ENCODE data around the gene IGSF21. TPM values are rescaled to one million over a fixed set of nuclear protein-coding genes. Genes with fewer than 3 reads are reported as not detected.

Gene IGSF21
- total RNA-seq, 5 donors from 2014 or later (not counting 1 experiment from before 2014, with no cell fraction given): not detected

- no peak overlapping the region for H3K27ac Mint-ChIP-seq
- Histone ChIP-seq H3K9me3 (no peaks in the 10 kb centered on the region), H3K27me3 (replicated peaks in 1 of 2; ENCODE audit: control insufficient read depth in 2 of 2, extremely low read depth in 1 of 2, insufficient read depth in 2 of 2, low read length in 1 of 2) (peaks cover 24 to 75% of the 10 kb centered on the region in 2 experiments), H3K36me3 (ENCODE audit: control insufficient read depth in 2 of 2, extremely low read depth in 1 of 2, insufficient read depth in 1 of 2, low read length in 1 of 2) (no peaks in the 10 kb centered on the region), H3K4me3 (ENCODE audit: control insufficient read depth in 1 of 2, extremely low read depth in 1 of 2, low read length in 1 of 2) (no peak overlapping the region), H3K27ac (ENCODE audit: low read length) (no peak overlapping the region), H3K4me1 (ENCODE audit: control insufficient read depth in 1 of 2, extremely low read depth in 1 of 2, insufficient read depth in 2 of 2, low read length in 2 of 2) (peaks cover 0 to 13% of the 10 kb centered on the region in 2 experiments)
- ChIA-PET POLR2A (no interaction called here), CTCF (no interaction called here)
- WGBS (ENCODE audit: insufficient coverage): 5% methylated on average over 56 of the region's 60 CpGs
- DNase-seq (no peak), ATAC-seq (replicated peaks in 1 of 4) (no peak)
- no peaks in the 10 kb centered on the region for H3K9me3 Mint-ChIP-seq
- H3K27me3 Mint-ChIP-seq: peaks cover 57 to 80% of the 10 kb centered on the region in 2 donors
- no peaks in the 10 kb centered on the region for H3K36me3 Mint-ChIP-seq
- peaks cover 10 to 19% (median 15%) of the 10 kb centered on the region in 3 donors for H3K4me1 Mint-ChIP-seq
- H3K4me3 Mint-ChIP-seq: peak overlapping the region in 1 of 3 donors; percentile 52
Measured at GRCh38 chr1:18109756-18110597, 2.4 kb downstream of the IGSF21 start.

- ATAC-seq (replicated peaks in 1 of 4) (no peak), DNase-seq (no peak)
- Mint-ChIP-seq H3K9me3 (no peaks in the 10 kb centered on the region), H3K4me3 (peak overlapping the region in 1 of 3 donors; percentile 52), H3K4me1 (peaks cover 10 to 19% (median 15%) of the 10 kb centered on the region in 3 donors), H3K36me3 (no peaks in the 10 kb centered on the region), H3K27me3 (peaks cover 63 to 80% of the 10 kb centered on the region in 2 donors), H3K27ac (no peak overlapping the region)
- Histone ChIP-seq H3K27ac (ENCODE audit: low read length) (no peak overlapping the region), H3K36me3 (ENCODE audit: control insufficient read depth in 2 of 2, extremely low read depth in 1 of 2, insufficient read depth in 1 of 2, low read length in 1 of 2) (no peaks in the 10 kb centered on the region), H3K9me3 (no peaks in the 10 kb centered on the region), H3K27me3 (replicated peaks in 1 of 2; ENCODE audit: control insufficient read depth in 2 of 2, extremely low read depth in 1 of 2, insufficient read depth in 2 of 2, low read length in 1 of 2) (peaks cover 24 to 74% of the 10 kb centered on the region in 2 experiments), H3K4me3 (ENCODE audit: control insufficient read depth in 1 of 2, extremely low read depth in 1 of 2, low read length in 1 of 2) (no peak overlapping the region), H3K4me1 (ENCODE audit: control insufficient read depth in 1 of 2, extremely low read depth in 1 of 2, insufficient read depth in 2 of 2, low read length in 2 of 2) (peaks cover 0 to 13% of the 10 kb centered on the region in 2 experiments)
- WGBS (ENCODE audit: insufficient coverage): 4% methylated on average over 13 of the region's 17 CpGs
- CTCF ChIA-PET: no interaction called here
- POLR2A ChIA-PET: no interaction called here
Measured at GRCh38 chr1:18110598-18110939, 3.0 kb downstream of the IGSF21 start.

GRCh38 chr1:18110968-18111367 is 3.4 kb downstream of the IGSF21 start:
- ATAC-seq (replicated peaks in 1 of 4) (no peak), DNase-seq (no peak)
- Mint-ChIP-seq H3K9me3 (no peaks in the 10 kb centered on the region), H3K4me3 (peak overlapping the region in 2 of 3 donors; percentile 17 to 30), H3K4me1 (peaks cover 10 to 19% (median 15%) of the 10 kb centered on the region in 3 donors), H3K27me3 (peaks cover 64 to 78% of the 10 kb centered on the region in 2 donors), H3K27ac (no peak overlapping the region), H3K36me3 (no peaks in the 10 kb centered on the region)
- ChIA-PET CTCF (no interaction called here), POLR2A (no interaction called here)
- no peak overlapping the region for H3K4me3 ChIP-seq (ENCODE audit: control insufficient read depth in 1 of 2, extremely low read depth in 1 of 2, low read length in 1 of 2)
- WGBS (ENCODE audit: insufficient coverage): 0% methylated on average over 5 of the region's 30 CpGs
- H3K27me3 ChIP-seq (replicated peaks in 1 of 2; ENCODE audit: control insufficient read depth in 2 of 2, extremely low read depth in 1 of 2, insufficient read depth in 2 of 2, low read length in 1 of 2): peaks cover 22 to 70% of the 10 kb centered on the region in 2 experiments
- no peak overlapping the region for H3K27ac ChIP-seq (ENCODE audit: low read length)
- H3K9me3 ChIP-seq: no peaks in the 10 kb centered on the region
- no peaks in the 10 kb centered on the region for H3K36me3 ChIP-seq (ENCODE audit: control insufficient read depth in 2 of 2, extremely low read depth in 1 of 2, insufficient read depth in 1 of 2, low read length in 1 of 2)
- H3K4me1 ChIP-seq (ENCODE audit: control insufficient read depth in 1 of 2, extremely low read depth in 1 of 2, insufficient read depth in 2 of 2, low read length in 2 of 2): peaks cover 0 to 13% of the 10 kb centered on the region in 2 experiments

GRCh38 chr1:18111605-18112297 is 4.2 kb downstream of the IGSF21 start:
- Mint-ChIP-seq H3K27ac (no peak overlapping the region), H3K4me3 (peak overlapping the region in 1 of 3 donors; percentile 30), H3K9me3 (no peaks in the 10 kb centered on the region), H3K36me3 (no peaks in the 10 kb centered on the region), H3K27me3 (peaks cover 62 to 78% of the 10 kb centered on the region in 2 donors), H3K4me1 (peaks cover 10 to 19% (median 15%) of the 10 kb centered on the region in 3 donors)
- DNase-seq (no peak), ATAC-seq (replicated peaks in 1 of 4) (no peak)
- Histone ChIP-seq H3K36me3 (ENCODE audit: control insufficient read depth in 2 of 2, extremely low read depth in 1 of 2, insufficient read depth in 1 of 2, low read length in 1 of 2) (no peaks in the 10 kb centered on the region), H3K27me3 (replicated peaks in 1 of 2; ENCODE audit: control insufficient read depth in 2 of 2, extremely low read depth in 1 of 2, insufficient read depth in 2 of 2, low read length in 1 of 2) (peaks cover 18 to 65% of the 10 kb centered on the region in 2 experiments), H3K4me1 (ENCODE audit: control insufficient read depth in 1 of 2, extremely low read depth in 1 of 2, insufficient read depth in 2 of 2, low read length in 2 of 2) (peaks cover 0 to 13% of the 10 kb centered on the region in 2 experiments), H3K9me3 (no peaks in the 10 kb centered on the region), H3K27ac (ENCODE audit: low read length) (no peak overlapping the region), H3K4me3 (ENCODE audit: control insufficient read depth in 1 of 2, extremely low read depth in 1 of 2, low read length in 1 of 2) (no peak overlapping the region)
- 40% methylated on average over 1 of the region's 12 CpGs for WGBS (ENCODE audit: insufficient coverage)
- ChIA-PET CTCF (no interaction called here), POLR2A (no interaction called here)

GRCh38 chr1:18112611-18113010 is 5.0 kb downstream of the IGSF21 start:
- ATAC-seq (replicated peaks in 1 of 4) (no peak), DNase-seq (no peak)
- H3K36me3 Mint-ChIP-seq: no peaks in the 10 kb centered on the region
- H3K27ac ChIP-seq (ENCODE audit: low read length): no peak overlapping the region
- H3K4me1 Mint-ChIP-seq: peaks cover 10 to 19% (median 15%) of the 10 kb centered on the region in 3 donors
- H3K9me3 Mint-ChIP-seq: no peaks in the 10 kb centered on the region
- CTCF ChIA-PET: no interaction called here
- H3K9me3 ChIP-seq: no peaks in the 10 kb centered on the region
- no peak overlapping the region for H3K27ac Mint-ChIP-seq
- H3K4me3 ChIP-seq (ENCODE audit: control insufficient read depth in 1 of 2, extremely low read depth in 1 of 2, low read length in 1 of 2): no peak overlapping the region
- WGBS (ENCODE audit: insufficient coverage): no CpG with 5 or more reads among the region's 3 CpGs
- POLR2A ChIA-PET: no interaction called here
- peaks cover 0 to 13% of the 10 kb centered on the region in 2 experiments for H3K4me1 ChIP-seq (ENCODE audit: control insufficient read depth in 1 of 2, extremely low read depth in 1 of 2, insufficient read depth in 2 of 2, low read length in 2 of 2)
- peaks cover 64 to 79% of the 10 kb centered on the region in 2 donors for H3K27me3 Mint-ChIP-seq
- no peaks in the 10 kb centered on the region for H3K36me3 ChIP-seq (ENCODE audit: control insufficient read depth in 2 of 2, extremely low read depth in 1 of 2, insufficient read depth in 1 of 2, low read length in 1 of 2)
- peaks cover 16 to 65% of the 10 kb centered on the region in 2 experiments for H3K27me3 ChIP-seq (replicated peaks in 1 of 2; ENCODE audit: control insufficient read depth in 2 of 2, extremely low read depth in 1 of 2, insufficient read depth in 2 of 2, low read length in 1 of 2)
- H3K4me3 Mint-ChIP-seq: no peak overlapping the region

GRCh38 chr1:18114726-18115410 is 7.3 kb downstream of the IGSF21 start:
- Histone ChIP-seq H3K4me3 (ENCODE audit: control insufficient read depth in 1 of 2, extremely low read depth in 1 of 2, low read length in 1 of 2) (no peak overlapping the region), H3K4me1 (ENCODE audit: control insufficient read depth in 1 of 2, extremely low read depth in 1 of 2, insufficient read depth in 2 of 2, low read length in 2 of 2) (peaks cover 0 to 12% of the 10 kb centered on the region in 2 experiments), H3K27me3 (replicated peaks in 1 of 2; ENCODE audit: control insufficient read depth in 2 of 2, extremely low read depth in 1 of 2, insufficient read depth in 2 of 2, low read length in 1 of 2) (peaks cover 8 to 54% of the 10 kb centered on the region in 2 experiments), H3K9me3 (no peaks in the 10 kb centered on the region), H3K36me3 (ENCODE audit: control insufficient read depth in 2 of 2, extremely low read depth in 1 of 2, insufficient read depth in 1 of 2, low read length in 1 of 2) (no peaks in the 10 kb centered on the region), H3K27ac (ENCODE audit: low read length) (no peak overlapping the region)
- Mint-ChIP-seq H3K27me3 (peaks cover 69% of the 10 kb centered on the region in 2 donors), H3K4me3 (no peak overlapping the region), H3K4me1 (peaks cover 7 to 11% (median 10%) of the 10 kb centered on the region in 3 donors), H3K9me3 (no peaks in the 10 kb centered on the region), H3K27ac (no peak overlapping the region), H3K36me3 (no peaks in the 10 kb centered on the region)
- WGBS (ENCODE audit: insufficient coverage): 74% methylated on average over 2 of the region's 3 CpGs
- CTCF ChIA-PET: no interaction called here
- no peak for ATAC-seq (replicated peaks in 1 of 4)
- POLR2A ChIA-PET: no interaction called here
- DNase-seq: no peak

Measured in T-cell (primary cell).